Esophagus squamous epithelium (tissue), 4 donors: ENCODE results near the gene HS6ST2.

Source experiments
- POLR2A ChIP-seq, 4 donors: fragments of 450-650 bp; IDR thresholded peaks; one replicate each; pipeline ENCODE4 v1.6.1; 2017; ENCODE audit warnings: antibody characterized with exemption in 4 of 4, mild to moderate bottlenecking in 4 of 4, moderate library complexity in 3 of 4
- TF ChIP-seq, protein P1 (sequence below), 6 experiments: fragments of 450-650 bp in 4 of 6; fragments of 200-600 bp in 2 of 6; sonication (generic) in 2 of 6; IDR thresholded peaks; one replicate each; pipeline ENCODE4 v1.5.1; 2016 to 2019; ENCODE audit warnings: antibody characterized with exemption in 6 of 6, mild to moderate bottlenecking in 4 of 6, moderate library complexity in 4 of 6

DNA sequence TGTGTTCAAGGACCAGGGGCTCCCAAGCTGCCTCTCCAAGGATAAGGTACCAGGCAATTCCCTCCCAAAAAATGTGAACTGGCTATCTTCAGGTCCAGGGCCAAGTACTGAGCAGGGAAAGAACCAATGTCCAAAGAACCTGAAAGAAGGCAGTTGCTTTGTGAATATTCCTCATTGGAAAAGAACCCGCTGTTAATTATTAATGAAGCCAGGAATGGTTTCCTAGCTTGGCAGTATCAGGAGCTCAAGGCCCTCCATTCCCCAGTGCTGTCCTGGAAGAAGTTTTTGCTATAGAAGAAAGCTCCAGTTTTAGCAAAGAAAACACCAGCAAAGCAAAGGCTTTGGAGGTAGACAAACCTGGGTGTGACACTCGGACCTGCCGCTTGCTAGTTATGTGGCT lies 339.6 kb downstream of the HS6ST2 start:
- TF ChIP-seq, protein P1, sequence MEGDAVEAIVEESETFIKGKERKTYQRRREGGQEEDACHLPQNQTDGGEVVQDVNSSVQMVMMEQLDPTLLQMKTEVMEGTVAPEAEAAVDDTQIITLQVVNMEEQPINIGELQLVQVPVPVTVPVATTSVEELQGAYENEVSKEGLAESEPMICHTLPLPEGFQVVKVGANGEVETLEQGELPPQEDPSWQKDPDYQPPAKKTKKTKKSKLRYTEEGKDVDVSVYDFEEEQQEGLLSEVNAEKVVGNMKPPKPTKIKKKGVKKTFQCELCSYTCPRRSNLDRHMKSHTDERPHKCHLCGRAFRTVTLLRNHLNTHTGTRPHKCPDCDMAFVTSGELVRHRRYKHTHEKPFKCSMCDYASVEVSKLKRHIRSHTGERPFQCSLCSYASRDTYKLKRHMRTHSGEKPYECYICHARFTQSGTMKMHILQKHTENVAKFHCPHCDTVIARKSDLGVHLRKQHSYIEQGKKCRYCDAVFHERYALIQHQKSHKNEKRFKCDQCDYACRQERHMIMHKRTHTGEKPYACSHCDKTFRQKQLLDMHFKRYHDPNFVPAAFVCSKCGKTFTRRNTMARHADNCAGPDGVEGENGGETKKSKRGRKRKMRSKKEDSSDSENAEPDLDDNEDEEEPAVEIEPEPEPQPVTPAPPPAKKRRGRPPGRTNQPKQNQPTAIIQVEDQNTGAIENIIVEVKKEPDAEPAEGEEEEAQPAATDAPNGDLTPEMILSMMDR (IDR thresholded peaks at IDR 0.05), result no peak
- TF ChIP-seq POLR2A (IDR thresholded peaks at IDR 0.05), result no peak
